Left colon (tissue), 2 donors: ENCODE measurements around the gene GALNT17. TPM values are rescaled to one million over a fixed set of nuclear protein-coding genes. Genes with fewer than 3 reads are reported as not detected.
A peak's percentile ranks its signal among the peaks of the same experiment; 100 is the strongest.
"Not testable (repeated sequence)": the region's sequence is repeated elsewhere in the genome, so short reads cannot be mapped to it uniquely, and the experiment has no call there.

Experiments used
- ATAC-seq: fragments of 200-7000 bp; cut with Tn5 transposase; one replicate; pipeline ENCODE4 v1.9.1; 2020; ENCODE audit warnings: mild to moderate bottlenecking, moderate library complexity
- DNase-seq, 2 donors: peaks; one replicate each; pipeline ENCODE4 v3.0.0-alpha.2; 2020
- intact Hi-C, 2 donors: fragments of 100-400 bp; cut with DNase I in 1 of 2; cut with micrococcal nuclease in 1 of 2; formaldehyde crosslinking; loops; one replicate each; pipeline versions ENCODE4 v1.11.2 to v1.14.0; 2022; cut with DNase I, micrococcal nuclease
- total RNA-seq, 2 donors: library from RNA; stranded (reverse); fragmentation: NEBNext Ultra II Directional; extraction: Animal tissue kit (Norgen Biotek cat#: 25700); gene quantifications; one replicate each; pipeline ENCODE4 v1.2.1, GENCODE V29; 2021
- donor health status: DM: no; HTN: no; CAD: no.
- donor health status: DM: yes; HTN: yes; CAD: no.

GALNT17 gene
- total RNA-seq, 2 donors from 2014 or later, result 0.37 to 2.8 TPM

DNA sequence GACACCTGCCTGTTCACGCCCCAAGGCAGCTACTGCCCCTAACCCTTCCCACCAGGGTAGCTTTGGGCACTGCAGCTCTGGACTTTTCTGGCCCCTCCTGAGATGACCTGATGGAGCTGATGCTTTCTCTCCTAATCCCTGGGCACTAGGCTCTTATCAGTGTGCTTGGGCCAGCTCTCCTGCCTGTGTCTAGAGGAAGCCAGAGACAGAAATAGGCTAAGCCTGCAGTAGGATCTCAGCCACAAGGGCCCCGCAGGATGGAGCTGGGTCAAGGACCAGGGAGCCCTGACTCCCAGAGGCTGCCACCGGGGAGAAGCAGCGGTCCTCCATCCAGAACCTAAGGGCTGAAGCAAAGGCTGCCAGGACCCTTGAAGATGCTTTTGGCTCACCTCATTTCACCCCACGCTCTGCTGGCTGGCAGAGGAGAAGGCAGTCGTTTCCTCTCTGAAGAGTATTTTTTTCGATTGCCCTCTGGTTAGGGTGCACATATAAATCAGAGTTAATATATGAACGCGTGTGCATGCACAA is 580.8 kb downstream of the GALNT17 start:
- intact Hi-C loops, result no loop called here
- ATAC-seq, result no peak
- no peak for DNase-seq

DNA sequence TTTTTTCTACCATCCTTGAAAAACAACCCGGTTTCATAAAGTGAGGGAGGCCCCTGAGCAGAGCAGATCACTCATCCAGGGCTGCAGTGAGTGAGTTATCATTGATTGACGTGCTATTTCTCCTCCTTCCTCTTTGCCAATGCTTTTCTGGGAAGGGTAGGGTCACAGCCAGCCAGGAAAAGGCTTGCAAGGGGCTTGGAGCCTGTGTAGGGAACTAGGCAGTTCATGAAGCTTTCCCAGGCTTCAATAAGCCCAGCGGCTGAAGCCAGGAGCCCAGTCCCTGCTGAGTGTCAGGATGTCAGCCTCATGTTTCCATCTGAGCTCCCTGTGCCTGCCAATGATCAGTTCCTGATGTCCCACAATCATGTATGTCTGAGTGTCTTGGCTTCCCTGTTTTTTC is 584.7 kb downstream of the GALNT17 start:
- DNase-seq (no peak), ATAC-seq (no peak)
- intact Hi-C loops, result no loop called here

DNA sequence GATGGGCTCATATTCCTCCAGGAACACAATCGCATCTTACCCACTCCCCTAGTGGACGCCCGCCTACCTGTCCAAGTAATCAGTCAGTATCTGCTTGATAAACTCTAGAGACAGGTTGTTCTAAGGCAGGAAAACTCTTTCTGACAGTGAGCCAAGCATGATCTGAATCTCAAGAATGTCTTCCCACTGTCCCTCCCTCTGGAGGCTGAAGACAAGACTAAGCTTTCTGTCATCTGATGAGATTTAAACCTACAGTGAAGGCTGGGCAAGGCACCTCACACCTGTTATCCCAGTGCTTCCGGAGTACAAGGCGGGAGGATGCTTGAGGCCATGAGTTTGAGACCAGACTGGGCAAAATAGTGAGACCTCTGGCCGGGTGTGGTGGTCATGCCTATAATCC is 586.6 kb downstream of the GALNT17 start:
- intact Hi-C loops, result no loop called here
- ATAC-seq (no peak), DNase-seq (no peak)

DNA sequence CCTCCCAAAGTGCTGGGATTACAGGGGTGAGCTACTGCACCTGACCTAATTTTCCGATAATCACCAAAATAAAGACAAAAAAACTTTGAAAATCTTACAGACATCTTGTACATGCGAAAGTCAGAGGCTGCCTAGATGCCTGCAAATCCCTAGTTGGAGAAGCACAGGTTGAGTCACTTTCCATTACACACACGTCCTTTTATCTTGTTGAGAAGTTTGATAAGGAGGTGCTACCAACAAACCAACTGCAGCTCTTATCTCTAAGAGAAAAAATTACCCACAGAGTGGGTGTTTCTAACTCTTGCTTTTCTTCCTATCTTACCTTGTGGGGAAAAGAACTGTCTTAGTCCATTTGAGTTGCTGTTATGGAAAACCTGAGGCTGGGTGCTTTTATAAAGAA is 589.8 kb downstream of the GALNT17 start:
- no peak for DNase-seq
- intact Hi-C loops, result no loop called here
- ATAC-seq, result no peak

DNA sequence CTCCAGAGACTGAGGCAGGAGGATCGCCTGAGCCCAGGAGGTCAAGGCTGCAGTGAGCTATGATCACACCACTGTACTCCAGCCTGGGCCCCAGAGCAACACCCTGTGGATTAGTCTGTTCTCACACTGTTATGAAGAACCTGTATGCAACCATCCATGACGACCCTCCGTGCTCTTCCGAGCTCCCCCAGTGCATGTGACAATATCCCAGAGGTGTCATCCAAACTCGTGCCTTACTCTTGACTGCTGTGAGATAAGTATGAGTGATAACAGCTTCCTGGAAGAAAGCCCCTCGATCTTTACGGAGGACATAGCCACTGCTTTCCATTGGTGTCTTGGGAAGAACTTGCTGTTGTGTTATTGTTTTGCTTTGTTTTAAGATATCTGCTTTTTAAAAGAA is 591.9 kb downstream of the GALNT17 start:
- DNase-seq, result no peak
- ATAC-seq, result no peak
- intact Hi-C loops, result no loop called here

DNA sequence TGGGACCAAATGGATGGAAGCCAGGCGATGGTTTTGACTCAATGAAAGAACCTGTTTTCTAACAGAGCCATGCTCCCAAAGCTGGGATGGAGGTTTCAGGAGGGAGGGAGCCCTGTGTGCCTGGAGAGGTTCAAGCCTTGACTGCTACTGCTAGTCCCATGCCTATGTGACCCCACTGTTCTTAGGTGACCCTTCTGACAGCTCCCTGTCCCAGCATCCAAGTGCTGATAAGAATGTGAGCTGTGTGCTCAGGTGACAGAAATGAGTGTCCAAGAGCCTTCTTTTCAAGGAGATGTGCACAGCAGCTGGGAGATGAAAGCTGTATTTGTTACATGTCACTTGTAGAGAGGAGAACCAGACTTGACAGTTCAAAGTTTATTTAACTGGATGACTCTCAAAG is 595.4 kb downstream of the GALNT17 start:
- intact Hi-C loops, result no loop called here
- DNase-seq (no peak), ATAC-seq (no peak)

DNA sequence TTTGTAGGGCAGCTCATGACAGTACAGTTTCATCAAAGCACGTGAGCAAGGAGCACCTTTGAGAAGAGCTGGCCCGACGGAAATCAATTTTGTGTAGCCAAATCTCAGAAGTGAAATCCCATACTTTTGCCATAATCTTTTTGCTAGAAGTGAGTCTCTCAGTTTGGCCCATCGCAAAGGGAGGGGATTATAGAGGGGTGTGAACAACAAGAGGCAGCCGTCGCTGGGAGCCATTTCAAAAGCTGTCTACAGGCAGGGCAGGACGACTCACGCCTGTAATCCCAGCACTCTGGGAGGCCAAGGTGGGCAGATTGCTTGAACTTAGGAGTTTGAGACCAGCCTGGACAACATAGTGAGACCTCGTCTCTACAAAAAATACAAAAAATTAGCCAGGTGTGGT is 599.8 kb downstream of the GALNT17 start:
- DNase-seq (no peak), ATAC-seq (no peak)
- intact Hi-C loops, result loop anchor here (1.0 to 10.0 kb wide), 2 partner anchors 867 to 875 kb away; no protein-coding TSS in a partner anchor

DNA sequence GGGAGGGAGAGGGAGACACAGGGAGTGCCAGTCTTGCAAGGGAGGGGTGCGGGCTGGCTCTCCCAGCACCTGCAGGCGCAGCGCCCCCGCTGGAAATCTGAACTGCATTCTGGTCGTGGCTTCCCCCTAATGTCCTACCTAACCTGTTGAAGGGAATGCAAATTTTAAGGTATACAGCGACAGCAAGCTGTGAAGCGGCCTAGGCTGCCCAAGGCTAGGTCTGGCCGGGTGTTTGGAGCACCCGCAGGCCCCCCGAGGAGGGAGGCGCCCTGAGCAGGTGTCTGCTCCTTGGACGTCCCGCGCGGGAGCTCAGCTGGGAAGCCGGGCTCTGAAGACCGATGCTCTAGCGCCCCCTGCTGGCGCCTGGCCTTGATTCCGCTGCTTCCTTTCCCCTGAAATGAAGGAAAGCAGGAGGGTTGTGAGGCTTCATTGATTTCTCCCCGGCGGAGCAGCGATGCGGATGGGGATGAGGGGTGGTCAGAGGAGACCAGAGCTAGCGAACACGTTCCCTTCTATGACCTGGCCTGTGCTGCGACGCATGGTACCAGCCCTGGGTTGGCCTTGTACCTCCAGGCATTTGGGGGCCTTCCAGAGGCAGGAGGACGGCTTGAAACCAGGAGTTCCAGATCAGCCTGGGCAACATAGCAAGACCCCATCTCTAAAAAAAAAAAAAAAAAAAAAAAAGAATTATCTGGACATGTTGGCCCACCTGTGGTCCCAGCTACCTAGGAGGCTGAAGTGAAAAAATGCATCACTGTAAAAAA is 601.3 kb downstream of the GALNT17 start:
- intact Hi-C loops, result loop anchor here in 1 of 2 donors (10.0 kb wide), 1 partner anchor 868 kb away; no protein-coding TSS in a partner anchor
- ATAC-seq (peak; percentile 73), DNase-seq (peak; percentile 44 to 86)

DNA sequence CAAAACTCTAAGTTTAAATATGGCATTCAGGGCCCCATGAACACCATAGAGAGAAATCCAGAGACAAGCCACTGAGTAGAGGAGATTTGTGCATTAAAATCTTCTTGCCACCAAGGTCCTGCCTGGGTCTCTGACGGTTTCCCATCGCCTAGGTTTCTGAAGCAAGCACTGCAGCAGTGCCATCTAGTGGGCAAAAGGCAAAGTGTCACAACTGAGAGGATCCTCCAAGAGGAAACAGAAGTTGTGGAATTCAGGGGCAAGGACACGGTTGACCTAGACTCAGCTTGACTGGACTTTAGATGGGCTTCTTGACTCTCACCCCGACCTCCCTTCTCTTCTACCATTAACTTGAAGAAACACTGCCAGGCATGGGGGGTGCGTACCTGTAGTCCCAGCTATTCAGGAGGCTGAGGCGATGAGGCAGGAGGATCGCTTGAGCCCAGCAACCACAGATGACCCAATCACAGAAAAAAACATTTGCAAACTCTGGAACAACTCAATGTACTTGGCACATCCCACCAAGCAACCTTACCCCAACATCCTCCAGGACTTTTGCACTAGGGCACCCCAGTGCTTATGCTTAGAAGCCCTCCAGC is 604.1 kb downstream of the GALNT17 start:
- DNase-seq, result peak in 1 of 2 donors; percentile 66
- intact Hi-C loops, result loop anchor here in 1 of 2 donors (10.0 kb wide), 1 partner anchor 871 kb away; no protein-coding TSS in a partner anchor
- peak; percentile 53 for ATAC-seq

DNA sequence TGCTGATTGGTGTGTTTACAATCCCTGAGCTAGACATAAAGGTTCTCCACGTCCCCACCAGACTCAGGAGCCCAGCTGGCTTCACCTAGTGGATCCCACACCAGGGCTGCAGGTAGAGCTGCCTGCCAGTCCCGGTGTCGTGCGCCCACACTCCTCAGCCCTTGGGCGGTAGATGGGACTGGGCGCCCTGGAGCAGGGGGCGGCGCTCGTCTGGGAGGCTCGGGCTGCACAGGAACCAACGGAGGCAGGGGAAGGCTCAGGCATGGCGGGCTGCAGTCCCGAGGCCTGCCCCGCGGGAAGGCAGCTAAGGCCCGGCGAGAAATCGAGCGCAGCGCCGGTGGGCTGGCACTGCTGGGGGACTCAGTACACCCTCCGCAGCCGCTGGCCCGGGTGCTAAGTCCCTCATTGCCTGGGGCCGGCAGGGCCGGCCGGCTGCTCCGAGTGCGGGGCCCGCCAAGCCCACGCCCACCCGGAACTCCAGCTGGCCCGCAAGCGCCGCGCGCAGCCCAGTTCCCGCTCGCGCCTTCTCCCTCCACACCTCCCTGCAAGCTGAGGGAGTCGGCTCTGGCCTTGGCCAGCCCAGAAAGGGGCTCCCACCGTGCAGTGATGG is 606.1 kb downstream of the GALNT17 start:
- intact Hi-C loops, result loop anchor here in 1 of 2 donors (10.0 kb wide), 1 partner anchor 873 kb away; no protein-coding TSS in a partner anchor

DNA sequence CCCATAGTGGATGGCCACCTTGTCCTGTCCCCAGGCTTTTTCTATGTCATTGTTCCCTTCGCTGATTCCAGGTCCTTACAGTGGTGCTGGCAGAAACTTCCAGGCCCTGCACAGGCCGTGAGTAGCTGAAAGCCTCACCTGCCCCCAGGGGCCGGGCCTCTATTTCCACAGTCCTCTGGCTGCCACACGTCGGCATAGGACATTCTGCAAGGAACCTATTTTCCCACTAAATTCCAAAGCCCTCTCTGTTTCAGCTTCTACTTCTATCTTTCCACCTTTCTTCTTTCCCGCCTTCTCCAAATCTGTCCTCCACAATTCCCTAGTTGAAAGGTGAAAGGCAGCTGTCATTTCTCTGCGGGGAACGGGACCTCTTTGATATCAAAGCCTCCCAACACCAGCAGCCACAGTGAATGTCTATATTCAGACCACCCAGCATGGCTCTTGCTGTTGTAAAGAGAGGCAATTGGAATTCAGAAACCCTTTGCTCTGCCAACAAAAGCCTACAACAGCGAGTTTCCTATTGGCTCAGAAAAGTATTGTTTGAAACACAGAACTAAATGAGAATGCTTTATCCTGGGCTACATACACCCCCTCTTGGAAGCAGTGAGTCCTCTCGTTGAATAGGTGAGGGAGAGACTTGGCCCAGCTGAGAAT is 607.7 kb downstream of the GALNT17 start:
- intact Hi-C loops, result loop anchor here in 1 of 2 donors (10.0 kb wide), 1 partner anchor 875 kb away; no protein-coding TSS in a partner anchor
- ATAC-seq, result no peak
- DNase-seq, result no peak

More for the DNA sequence above, 606.1 kb downstream of the GALNT17 start:
- not testable (repeated sequence) for DNase-seq, ATAC-seq

DNA sequence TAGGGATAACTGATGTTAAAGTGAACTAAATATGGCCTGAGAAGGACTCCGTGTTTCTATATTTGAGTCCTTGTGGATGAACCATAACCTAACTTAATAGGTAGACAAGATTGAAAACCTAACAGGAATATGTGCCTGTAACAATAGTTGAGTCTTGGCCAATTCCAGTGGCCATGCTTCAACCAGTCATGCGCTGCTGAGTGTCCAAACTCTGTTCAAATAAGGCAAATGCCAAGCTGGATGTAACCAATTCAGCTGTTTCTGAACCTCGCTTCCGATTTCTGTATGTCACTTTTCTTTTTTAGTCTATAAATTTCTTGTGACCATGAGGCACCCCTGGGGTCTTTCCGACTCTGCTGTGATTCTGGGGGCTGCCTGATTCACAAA is 608.2 kb downstream of the GALNT17 start:
- no peak for DNase-seq
- ATAC-seq, result no peak
- intact Hi-C loops, result no loop called here

DNA sequence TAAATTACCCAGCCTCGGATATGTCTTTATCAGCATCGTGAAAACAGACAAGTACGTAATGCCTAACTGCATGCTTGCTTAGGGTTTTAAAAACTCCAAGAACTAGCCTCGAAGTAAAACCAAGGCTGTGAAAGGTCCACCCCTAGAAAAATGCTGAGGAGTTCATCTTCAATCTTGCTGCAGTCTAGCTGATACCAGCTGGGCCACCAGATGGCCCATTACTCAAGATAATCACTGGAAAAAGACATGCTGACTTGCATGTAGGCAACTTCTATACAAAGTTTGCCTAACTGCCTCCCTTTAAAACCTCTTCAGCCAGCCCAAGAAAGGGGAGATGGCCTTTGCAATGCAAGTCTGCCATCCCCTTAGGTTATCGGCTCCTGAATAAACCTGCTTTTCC is 614.1 kb downstream of the GALNT17 start:
- ATAC-seq, result no peak
- no peak for DNase-seq
- intact Hi-C loops, result no loop called here

DNA sequence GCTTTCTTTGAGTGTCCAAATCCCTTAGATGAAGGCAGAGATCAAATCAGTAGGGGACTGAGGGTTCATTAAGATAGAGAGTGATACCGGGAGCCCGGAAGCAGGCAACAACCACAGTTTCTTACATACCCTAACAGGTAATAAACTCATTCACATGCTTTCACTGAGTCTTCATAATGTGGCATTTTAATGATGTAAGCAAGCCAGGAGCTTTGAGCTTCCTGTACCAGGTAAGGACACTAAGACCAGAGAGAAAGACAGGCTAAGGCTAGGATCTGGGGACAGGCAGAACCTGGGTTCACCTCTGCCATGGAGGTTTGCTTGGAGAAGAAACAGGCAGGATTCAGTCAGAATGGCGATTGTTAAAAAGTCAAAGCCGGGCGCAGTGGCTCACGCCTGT is 618.3 kb downstream of the GALNT17 start:
- intact Hi-C loops, result no loop called here
- ATAC-seq (no peak), DNase-seq (no peak)

DNA sequence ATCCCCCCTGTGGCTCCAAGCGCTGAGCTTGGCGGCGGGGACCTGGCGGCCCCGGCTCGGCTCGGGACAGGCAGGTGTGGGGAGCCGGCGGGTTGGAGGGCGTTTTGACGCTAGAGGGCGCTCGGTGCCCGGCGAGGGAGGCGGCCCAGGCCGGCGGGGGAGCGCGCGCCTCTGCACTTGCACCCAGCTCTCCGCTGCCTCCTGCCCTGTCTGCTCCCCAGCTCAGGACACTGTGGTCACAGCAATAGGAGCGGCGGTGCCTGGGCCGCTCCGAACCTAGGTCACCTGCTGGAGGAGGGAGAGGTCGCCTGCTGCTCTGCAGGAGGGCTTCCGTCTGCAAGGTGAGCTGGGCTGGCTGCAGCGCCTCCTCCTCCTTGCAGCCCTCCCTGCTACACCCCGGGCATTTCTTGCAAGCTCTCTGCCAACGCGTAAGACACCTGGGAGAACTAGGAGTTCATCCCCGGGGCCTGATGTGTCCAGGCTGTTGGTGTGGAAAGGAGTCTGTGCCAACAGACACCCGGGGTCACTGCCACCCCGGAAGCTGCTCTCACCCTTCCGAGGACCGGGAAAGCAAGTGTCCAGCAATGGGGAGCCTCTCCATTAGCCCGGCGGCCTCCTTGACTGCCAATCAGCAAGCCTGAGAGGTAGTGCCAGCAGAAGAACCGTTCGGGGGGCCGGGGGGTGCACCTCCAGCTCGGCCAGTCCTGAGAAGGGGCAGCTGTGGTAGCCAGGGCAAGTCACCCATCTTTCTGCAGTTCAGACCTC is 620.4 kb downstream of the GALNT17 start:
- ATAC-seq (peak; percentile 75), DNase-seq (peak in 1 of 2 donors; percentile 49)
- intact Hi-C loops, result no loop called here

DNA sequence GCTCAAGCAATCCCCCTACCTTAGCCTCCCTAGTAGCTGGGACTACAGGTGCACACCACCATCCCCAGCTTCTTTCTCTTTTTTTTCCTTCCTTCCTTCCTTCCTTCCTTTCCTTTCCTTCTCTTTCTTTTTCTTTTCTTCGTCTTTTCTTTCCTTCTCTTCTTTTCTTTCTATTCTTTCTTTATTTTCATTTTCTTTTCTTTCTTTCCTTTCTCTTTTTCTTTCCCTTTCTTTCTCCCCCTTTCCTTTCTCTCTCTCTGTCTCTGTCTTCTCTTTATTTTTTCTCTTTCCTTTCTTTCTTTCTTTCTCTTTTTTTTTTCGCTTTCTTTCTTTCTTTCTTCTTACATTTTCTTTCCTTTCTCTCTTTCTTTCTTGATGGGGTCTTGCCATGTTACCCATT is 621.3 kb downstream of the GALNT17 start:
- DNase-seq, result no peak
- intact Hi-C loops, result no loop called here
- ATAC-seq, result no peak

DNA sequence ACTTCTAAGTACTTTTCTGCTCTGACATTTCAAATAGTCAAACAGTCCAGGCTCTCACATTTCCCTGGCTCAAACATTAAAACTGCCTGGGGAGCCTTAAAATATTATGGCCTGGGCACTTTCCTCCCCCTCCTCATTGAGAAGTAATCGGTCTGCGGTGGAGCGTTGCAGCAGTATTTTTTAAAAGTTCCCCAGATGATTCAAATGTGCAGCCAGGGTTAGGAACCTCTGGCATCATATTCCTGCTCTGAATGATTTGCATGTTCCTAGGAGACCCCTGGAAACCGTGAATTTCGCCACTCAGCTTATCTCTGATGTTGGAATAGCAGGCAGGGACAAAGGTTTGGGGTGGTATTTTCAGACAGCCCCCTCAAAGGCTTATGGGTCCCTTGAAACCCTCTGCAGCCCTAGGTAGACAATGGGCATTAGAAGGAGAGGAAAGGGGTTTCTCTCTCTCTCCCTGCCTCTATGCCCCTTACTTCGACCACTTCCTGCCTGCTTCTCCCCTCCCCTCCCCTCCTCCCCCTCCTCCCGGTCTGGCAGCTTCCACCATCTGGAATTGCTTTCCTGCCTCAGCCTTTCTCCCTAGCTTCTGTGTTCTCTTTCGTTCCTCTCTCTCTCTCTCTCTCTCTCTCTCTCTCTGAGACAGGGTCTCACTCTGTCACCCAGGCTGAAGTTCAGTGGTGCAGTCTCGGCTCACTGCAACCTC is 622.2 kb downstream of the GALNT17 start:
- no peak for DNase-seq
- no peak for ATAC-seq
- intact Hi-C loops, result no loop called here

DNA sequence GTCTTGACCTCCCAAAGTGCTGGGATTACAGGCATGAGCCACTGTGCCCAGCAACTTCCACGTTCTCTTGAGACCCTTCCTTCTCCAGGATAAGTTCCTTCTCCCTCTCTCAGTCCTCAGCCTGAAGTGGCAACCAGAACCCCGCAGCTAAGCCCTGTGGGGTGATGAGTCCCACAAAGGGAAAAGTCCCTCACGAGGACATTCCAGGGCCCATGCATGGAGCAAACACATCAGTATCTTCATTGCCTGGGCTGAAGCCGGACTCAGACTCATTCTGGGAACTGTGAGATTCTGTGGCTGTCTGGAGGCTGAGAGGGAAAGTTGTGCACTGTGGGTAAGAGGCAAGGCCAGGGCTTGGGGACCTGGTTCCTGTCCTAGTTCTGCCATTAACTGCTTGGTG is 622.9 kb downstream of the GALNT17 start:
- intact Hi-C loops, result no loop called here
- DNase-seq (no peak), ATAC-seq (no peak)
